SK-N-SH (cell line): ENCODE results near the gene ZDHHC8. TPM values are rescaled to one million over a fixed set of nuclear protein-coding genes. Genes with fewer than 3 reads are reported as not detected.

Experiments used
- CTCF ChIA-PET: fragments of 300-600, 350-600 bp; formaldehyde crosslinking; extraction: SDS; loops from one replicate; lab custom pipeline; 2021; lab: Yijun Ruan, JAX
- POLR2A ChIA-PET: fragments of 350-600 bp; sonication (Branson Sonifier 250); formaldehyde crosslinking; extraction: SDS; loops from one replicate; lab custom pipeline; 2020; ENCODE audit warnings: antibody characterized with exemption, inconsistent platforms; lab: Yijun Ruan, JAX
- DNase-seq: peaks from one replicate; pipeline ENCODE4 v3.0.0; 2012
- H2AFZ ChIP-seq: fragments of 200-600 bp; sonication (generic); 2 replicates; pipeline ENCODE4 v1.8.1; 2016; ENCODE audit warnings: antibody characterized with exemption, mild to moderate bottlenecking, low read depth
- H3F3A ChIP-seq: fragments of 200-600 bp; sonication (generic); replicated peaks from 2 replicates; pipeline ENCODE3; 2016; ENCODE audit warnings: antibody characterized with exemption, mild to moderate bottlenecking; ENCODE audit not compliant: insufficient read depth
- H3K27ac ChIP-seq, 2 experiments: fragments of 200-500 bp in 1 of 2; fragments of 200-600 bp in 1 of 2; sonication (Bioruptor generic) in 1 of 2; sonication (generic), shearing (Covaris generic) in 1 of 2; 2 replicates each; pipeline versions ENCODE4 v1.5.1 to v1.6.1; 2014 to 2016; ENCODE audit warnings: low read depth in 2 of 2, inconsistent platforms in 1 of 2, low read length in 1 of 2, mild to moderate bottlenecking in 1 of 2, mixed read lengths in 1 of 2
- H3K27me3 ChIP-seq: fragments of 200-600 bp; sonication (generic), shearing (Covaris generic); 2 replicates; pipeline ENCODE4 v1.6.1; 2016; ENCODE audit warnings: mixed run types; ENCODE audit not compliant: insufficient read depth
- H3K36me3 ChIP-seq, 2 experiments: fragments of 200-500 bp in 1 of 2; fragments of 200-600 bp in 1 of 2; sonication (Bioruptor generic) in 1 of 2; sonication (generic) in 1 of 2; replicated peaks in 1 of 2; 2 replicates each; pipeline versions ENCODE3 to v1.5.1; 2014 to 2016; ENCODE audit warnings: low read length in 1 of 2, mild to moderate bottlenecking in 1 of 2; ENCODE audit not compliant: insufficient read depth in 2 of 2, control insufficient read depth in 1 of 2
- H3K4me1 ChIP-seq, 2 experiments: fragments of 200-500 bp in 1 of 2; fragments of 200-600 bp in 1 of 2; sonication (Bioruptor generic) in 1 of 2; sonication (generic), shearing (Covaris generic) in 1 of 2; 2 replicates each; pipeline versions ENCODE4 v1.5.1 to v1.6.1; 2014 to 2016; ENCODE audit warnings: low read depth in 1 of 2, low read length in 1 of 2, mixed run types in 1 of 2; ENCODE audit not compliant: insufficient read depth in 2 of 2, control insufficient read depth in 1 of 2
- H3K4me2 ChIP-seq: fragments of 200-600 bp; sonication (generic), shearing (Covaris generic); 2 replicates; pipeline ENCODE4 v1.6.1; 2017; ENCODE audit warnings: mixed run types
- H3K4me3 ChIP-seq, 2 experiments: fragments of 200-500 bp in 1 of 2; fragments of 200-600 bp in 1 of 2; sonication (Bioruptor generic) in 1 of 2; sonication (generic), shearing (Covaris generic) in 1 of 2; 2 replicates each; pipeline versions ENCODE4 v1.5.1 to v1.8.1; 2014 to 2016; ENCODE audit warnings: low read depth in 2 of 2, inconsistent platforms in 1 of 2, low read length in 1 of 2, mild to moderate bottlenecking in 1 of 2, mixed read lengths in 1 of 2, moderate library complexity in 1 of 2
- H3K79me2 ChIP-seq: fragments of 200-600 bp; sonication (generic); 2 replicates; pipeline ENCODE4 v1.8.1; 2017; ENCODE audit warnings: mild to moderate bottlenecking; ENCODE audit not compliant: insufficient read depth
- H3K9ac ChIP-seq: fragments of 200-600 bp; sonication (generic); 2 replicates; pipeline ENCODE4 v1.6.1; 2017; ENCODE audit warnings: mixed run types
- H3K9me2 ChIP-seq: fragments of 200-600 bp; sonication (generic); 2 replicates; pipeline ENCODE4 v1.6.1; 2017; ENCODE audit warnings: mixed run types
- H3K9me3 ChIP-seq: fragments of 200-600 bp; sonication (generic); 2 replicates; pipeline ENCODE4 v1.6.1; 2017; ENCODE audit warnings: mixed run types, mild to moderate bottlenecking, moderate library complexity
- H4K20me1 ChIP-seq: fragments of 200-600 bp; sonication (generic); 2 replicates; pipeline ENCODE4 v1.6.1; 2017; ENCODE audit warnings: mild to moderate bottlenecking, mixed run types; ENCODE audit not compliant: insufficient read depth
- CTCF ChIP-seq: fragments of 200-600 bp; sonication (generic); IDR thresholded peaks from 2 replicates; pipeline ENCODE4 v1.6.1; 2017; ENCODE audit warnings: antibody characterized with exemption, mild to moderate bottlenecking, moderate library complexity
- EZH2phosphoT487 ChIP-seq: fragments of 200-600 bp; sonication (generic); IDR thresholded peaks from 2 replicates; pipeline ENCODE4 v1.6.1; 2017; ENCODE audit warnings: low read depth, mixed run types, mild to moderate bottlenecking, antibody characterized with exemption, moderate library complexity, borderline replicate concordance
- GABPA ChIP-seq: IDR thresholded peaks from 2 replicates; pipeline ENCODE4 v1.4.0; 2012; ENCODE audit warnings: low read depth, mild to moderate bottlenecking
- MXI1 ChIP-seq: IDR thresholded peaks from 2 replicates; pipeline ENCODE4 v1.6.1; 2012; ENCODE audit warnings: mild to moderate bottlenecking, low read depth, low read length, improper control_type of control experiment
- NRF1 ChIP-seq: IDR thresholded peaks from 2 replicates; pipeline ENCODE4 v1.6.1; 2012; ENCODE audit warnings: low read depth, mild to moderate bottlenecking, low read length
- PBX3 ChIP-seq: IDR thresholded peaks from 2 replicates; pipeline ENCODE4; 2012
- REST ChIP-seq: IDR thresholded peaks from 2 replicates; pipeline ENCODE4 v1.6.1; 2012; ENCODE audit warnings: mild to moderate bottlenecking, low read depth, low read length, moderate library complexity
- RXRA ChIP-seq: IDR thresholded peaks from 2 replicates; pipeline ENCODE4 v1.4.0; 2012; ENCODE audit warnings: low read depth, mild to moderate bottlenecking, borderline replicate concordance
- SMC3 ChIP-seq: IDR thresholded peaks from 2 replicates; pipeline ENCODE4 v1.6.1; 2012; ENCODE audit warnings: low read depth, low read length, improper control_type of control experiment
- TAF1 ChIP-seq: IDR thresholded peaks from 2 replicates; pipeline ENCODE4 v1.6.1; 2012; ENCODE audit warnings: low read depth, mild to moderate bottlenecking, low read length, moderate library complexity, borderline replicate concordance
- TCF12 ChIP-seq: IDR thresholded peaks from 2 replicates; pipeline ENCODE4 v1.4.0; 2012
- TEAD4 ChIP-seq: IDR thresholded peaks from 2 replicates; pipeline ENCODE4 v1.4.0; 2012; ENCODE audit warnings: mild to moderate bottlenecking, borderline replicate concordance; ENCODE audit not compliant: insufficient read depth
- YY1 ChIP-seq: IDR thresholded peaks from 2 replicates; pipeline ENCODE4 v1.4.0; 2012; ENCODE audit warnings: low read depth, mild to moderate bottlenecking
- WGBS: methylation state at CpG from one replicate; pipeline ENCODE4 v1.1.6; 2017; ENCODE audit warnings: low lambda C conversion rate; 5-methylcytosine and 5-hydroxymethylcytosine counted together
- polyA plus RNA-seq, 3 experiments: library from polyadenylated mRNA; depleted of rRNA; stranded (reverse); fragments of >200 nt; gene quantifications; 2 replicates each; pipeline ENCODE4 v1.2.3, GENCODE V29; 2012

ZDHHC8 gene
- polyA plus RNA-seq, 1 of the 3 experiments (the other 2 are of a cell fraction), result 65.3 TPM

GRCh38 chr22:20176421-20177085 is 44.9 kb downstream of the ZDHHC8 start (continued):
- TF ChIP-seq PBX3 (no peak), SMC3 (no peak)

DNA sequence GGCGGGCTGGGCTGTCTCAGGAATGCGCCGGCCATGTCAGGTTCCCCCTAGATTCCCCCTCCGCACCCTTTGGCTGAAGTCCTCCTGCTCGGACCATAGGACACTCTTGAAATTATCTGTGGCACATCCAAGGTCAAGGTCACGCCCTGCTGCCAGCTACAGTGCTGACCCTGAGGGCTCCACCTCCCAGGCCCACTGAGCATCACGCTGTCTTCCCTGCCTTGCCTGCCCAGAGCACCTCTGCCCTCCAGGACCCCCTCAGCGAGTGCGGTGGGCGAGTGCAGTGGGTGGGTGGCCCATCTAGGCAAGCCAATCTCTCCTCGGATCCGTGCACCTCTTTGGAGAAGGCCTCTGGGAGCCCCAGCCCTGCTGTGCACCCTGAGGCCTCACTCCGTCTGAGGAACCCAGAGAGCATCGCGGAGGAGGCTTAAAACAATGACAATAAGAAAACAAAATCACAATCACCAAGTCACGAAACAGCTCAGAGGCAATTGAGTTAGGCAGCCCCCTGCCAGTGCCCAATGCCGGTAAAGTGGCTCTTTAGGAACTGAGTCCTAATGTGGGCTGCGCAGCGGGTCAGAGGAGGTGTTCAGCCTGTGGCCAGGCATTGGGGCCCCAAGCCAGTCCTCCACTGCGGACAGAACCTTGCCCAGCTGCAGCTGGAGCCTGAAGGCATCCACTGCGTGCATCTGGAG is 45.8 kb downstream of the ZDHHC8 start:
- POLR2A ChIA-PET, result no interaction called here
- H3K27ac ChIP-seq, result no peak overlapping the region
- H3K9ac ChIP-seq, result no peak overlapping the region
- 61% methylated on average over 14 of the region's 21 CpGs for WGBS
- no peak overlapping the region for H3K4me2 ChIP-seq
- no peaks in the 10 kb centered on the region for H4K20me1 ChIP-seq
- TF ChIP-seq CTCF (no peak), TCF12 (no peak), NRF1 (no peak), MXI1 (no peak), RXRA (no peak), TEAD4 (no peak), REST (no peak), EZH2phosphoT487 (no peak), SMC3 (no peak), YY1 (no peak), GABPA (no peak), PBX3 (no peak), TAF1 (no peak)
- TF ChIP-seq, all 33 proteins: peak for 0
- Histone ChIP-seq H3K4me3 (no peak overlapping the region), H3K9me2 (no peaks in the 10 kb centered on the region), H3F3A (no peaks in the 10 kb centered on the region), H3K79me2 (no peaks in the 10 kb centered on the region), H3K36me3 (no peaks in the 10 kb centered on the region), H2AFZ (no peak overlapping the region), H3K4me1 (peaks cover 0 to 3% of the 10 kb centered on the region in 2 experiments; a peak in 1 of 4 replicates), H3K27me3 (no peaks in the 10 kb centered on the region), H3K9me3 (no peaks in the 10 kb centered on the region)
- DNase-seq, result no peak
- CTCF ChIA-PET, result no interaction called here
